AG04450 (cell line): ENCODE data around the gene DNAJB2. TPM values are rescaled to one million over a fixed set of nuclear protein-coding genes. Genes with fewer than 3 reads are reported as not detected.

Experiments
- CTCF ChIA-PET: fragments of 300-600, 350-600 bp; formaldehyde crosslinking; extraction: SDS; loops from one replicate; lab custom pipeline; 2022; ENCODE audit warnings: antibody characterized with exemption, inconsistent platforms; lab: Charles Lee
- POLR2A ChIA-PET: fragments of 350-600 bp; formaldehyde crosslinking; extraction: SDS; loops from one replicate; lab custom pipeline; 2021; ENCODE audit warnings: antibody characterized with exemption, inconsistent platforms; lab: Yijun Ruan, JAX
- DNase-seq: peaks from one replicate; pipeline ENCODE4 v3.0.0-alpha.2; 2011; ENCODE audit warnings: low read depth, low spot score
- H3K27ac ChIP-seq: one replicate; pipeline ENCODE4 v1.5.1; 2012; ENCODE audit warnings: low read depth, low read length, control low read depth
- H3K27me3 ChIP-seq: one replicate; pipeline ENCODE4 v1.6.0; 2012; ENCODE audit warnings: low read length; ENCODE audit not compliant: control insufficient read depth, insufficient read depth
- H3K4me3 ChIP-seq: 2 replicates; pipeline ENCODE4 v1.5.1; 2011; ENCODE audit warnings: mild to moderate bottlenecking, low read depth, low read length, control low read depth
- H3K9me3 ChIP-seq: 2 replicates; pipeline ENCODE4 v1.5.1; 2012; ENCODE audit warnings: low read length; ENCODE audit not compliant: control insufficient read depth, insufficient read depth
- CTCF ChIP-seq: IDR thresholded peaks from 2 replicates; pipeline ENCODE4 v1.5.1; 2011; ENCODE audit warnings: low read depth, low read length, control low read depth, inconsistent platforms
- polyA plus RNA-seq: library from polyadenylated mRNA; depleted of rRNA; stranded (reverse); fragments of >200 nt; gene quantifications from 2 replicates; pipeline ENCODE4 v1.2.3, GENCODE V29; 2011

The DNAJB2 gene
- polyA plus RNA-seq, 1 experiment: 40.6 TPM

- peak; percentile 98 for TF ChIP-seq CTCF
- H3K27ac ChIP-seq: peak overlapping the region; percentile 90
- CTCF ChIA-PET: interaction anchor here (0.6 to 9.0 kb wide), 32 partner anchors 11 to 896 kb away, joined by 3 to 115 read pairs (median 6); partner anchors contain the start of genes ANKZF1, ATG9A, GLB1L and SLC23A3
- no peaks in the 10 kb centered on the region for H3K9me3 ChIP-seq
- POLR2A ChIA-PET: interaction anchor here (0.6 to 2.9 kb wide), 13 partner anchors 12 to 206 kb away, joined by 3 to 11 read pairs (median 6); partner anchors contain the start of genes ANKZF1, ATG9A, DNPEP and GLB1L
- DNase-seq: peak; percentile 27
- H3K4me3 ChIP-seq: no peak overlapping the region
- H3K27me3 ChIP-seq: no peaks in the 10 kb centered on the region
Measured at GRCh38 chr2:219277703-219278654, 1.2 kb upstream of the DNAJB2 start.

GRCh38 chr2:219278655-219279150, 463 bp upstream of the DNAJB2 start:
- Histone ChIP-seq H3K4me3 (no peak overlapping the region), H3K27me3 (no peaks in the 10 kb centered on the region), H3K27ac (peak overlapping the region; percentile 90), H3K9me3 (no peaks in the 10 kb centered on the region)
- DNase-seq: no peak
- POLR2A ChIA-PET: interaction anchor here (0.6 to 2.9 kb wide), 14 partner anchors 11 to 205 kb away, joined by 3 to 11 read pairs (median 6); partner anchors contain the start of genes ABCB6, ANKZF1, ATG9A and DNPEP
- TF ChIP-seq CTCF: no peak
- CTCF ChIA-PET: interaction anchor here (0.6 to 9.0 kb wide), 14 partner anchors 12 to 119 kb away, joined by 3 to 115 read pairs (median 18); partner anchors contain the start of genes ANKZF1, ATG9A, GLB1L and STK16

- DNase-seq: no peak
- POLR2A ChIA-PET: interaction anchor here (1.2 to 2.9 kb wide), 5 partner anchors 10 to 107 kb away, joined by 3 to 11 read pairs (median 8); partner anchors contain the start of genes DNPEP, GLB1L and STK16
- CTCF ChIA-PET: interaction anchor here (1.0 to 9.0 kb wide), 4 partner anchors 13 to 31 kb away, joined by 3 to 115 read pairs (median 14); no protein-coding TSS in a partner anchor
- Histone ChIP-seq H3K4me3 (peak overlapping the region; percentile 83), H3K27ac (peak overlapping the region; percentile 99), H3K27me3 (no peaks in the 10 kb centered on the region), H3K9me3 (no peaks in the 10 kb centered on the region)
- TF ChIP-seq CTCF: no peak; the same call in 1 of the 2 replicates
Measured at GRCh38 chr2:219279916-219280516, 850 bp downstream of the DNAJB2 start.

- Histone ChIP-seq H3K27me3 (no peaks in the 10 kb centered on the region), H3K9me3 (no peaks in the 10 kb centered on the region), H3K4me3 (peak overlapping the region; percentile 83), H3K27ac (no peak overlapping the region)
- DNase-seq: no peak
- TF ChIP-seq CTCF: no peak
- CTCF ChIA-PET: interaction anchor here (0.9 to 9.0 kb wide), 4 partner anchors 13 to 109 kb away, joined by 3 to 115 read pairs (median 4); no protein-coding TSS in a partner anchor
- POLR2A ChIA-PET: no interaction called here
Measured at GRCh38 chr2:219280651-219281050, 1.5 kb downstream of the DNAJB2 start.
